ENCODE measurements around the gene VEPH1.
"Not testable (repeated sequence)": the region's sequence is repeated elsewhere in the genome, so short reads cannot be mapped to it uniquely, and the experiment has no call there.

Gene VEPH1

GRCh38 chr3:157353652-157354051 is 149.6 kb downstream of the VEPH1 start:
- DNase-seq: no peak

- DNase-seq: no peak
Measured at GRCh38 chr3:157351981-157352380, 151.2 kb downstream of the VEPH1 start.

GRCh38 chr3:157350651-157351050 is 152.6 kb downstream of the VEPH1 start:
- DNase-seq: not testable (repeated sequence)

- not testable (repeated sequence) for DNase-seq
Measured at GRCh38 chr3:157348304-157349075, 154.7 kb downstream of the VEPH1 start.

- no peak for DNase-seq
Measured at GRCh38 chr3:157347577-157348303, 155.5 kb downstream of the VEPH1 start.

GRCh38 chr3:157336252-157337009 is 166.8 kb downstream of the VEPH1 start:
- no peak for DNase-seq

- peak in 32 of 58 donors; percentile 1 to 67 (median 18) for DNase-seq
Measured at GRCh38 chr3:157335233-157336076, 167.8 kb downstream of the VEPH1 start.

- DNase-seq: no peak
Measured at GRCh38 chr3:157333551-157333991, 169.6 kb downstream of the VEPH1 start.

GRCh38 chr3:157330206-157330605 is 173.0 kb downstream of the VEPH1 start:
- no peak for DNase-seq

- no peak for DNase-seq
Measured at GRCh38 chr3:157329551-157329950, 173.7 kb downstream of the VEPH1 start.

- DNase-seq: no peak
Measured at GRCh38 chr3:157327837-157328236, 175.4 kb downstream of the VEPH1 start.

GRCh38 chr3:157327018-157327417 is 176.2 kb downstream of the VEPH1 start:
- no peak for DNase-seq

- DNase-seq: not testable (repeated sequence)
Measured at GRCh38 chr3:157324869-157325268, 178.3 kb downstream of the VEPH1 start.

- DNase-seq: no peak
Measured at GRCh38 chr3:157323360-157323759, 179.9 kb downstream of the VEPH1 start.

- no peak for DNase-seq
Measured at GRCh38 chr3:157319672-157320071, 183.5 kb downstream of the VEPH1 start.

GRCh38 chr3:157318639-157319288 is 184.5 kb downstream of the VEPH1 start:
- DNase-seq: no peak

GRCh38 chr3:157317895-157318294 is 185.3 kb downstream of the VEPH1 start:
- no peak for DNase-seq

- DNase-seq: no peak
Measured at GRCh38 chr3:157313186-157313585, 190.0 kb downstream of the VEPH1 start.

GRCh38 chr3:157312376-157312745 is 190.9 kb downstream of the VEPH1 start:
- no peak for DNase-seq

- DNase-seq: no peak
Measured at GRCh38 chr3:157311633-157312375, 191.4 kb downstream of the VEPH1 start.

Data from anterior cingulate cortex (tissue), 58 donors.